DOHH2 (cell line): ENCODE results near the gene CENPP.

Source experiments
- H3F3A ChIP-seq: fragments of 200-600 bp; sonication (generic), shearing (Covaris generic); 2 replicates; pipeline ENCODE4 v1.6.0; 2016; ENCODE audit warnings: antibody characterized with exemption, mild to moderate bottlenecking; ENCODE audit not compliant: control insufficient read depth, insufficient read depth
- H3K27ac ChIP-seq: fragments of 200-600 bp; sonication (generic); 2 replicates; pipeline ENCODE4 v1.5.1; 2014; ENCODE audit warnings: low read depth, mild to moderate bottlenecking, low read length, moderate library complexity
- H3K27me3 ChIP-seq: fragments of 200-600 bp; sonication (generic); 2 replicates; pipeline ENCODE4 v1.6.1; 2014; ENCODE audit warnings: mild to moderate bottlenecking, low read length, mixed read lengths; ENCODE audit not compliant: control insufficient read depth
- H3K36me3 ChIP-seq: fragments of 200-600 bp; sonication (generic); 2 replicates; pipeline ENCODE4 v1.6.1; 2014; ENCODE audit warnings: mild to moderate bottlenecking, low read length, moderate library complexity, mixed read lengths; ENCODE audit not compliant: control insufficient read depth
- H3K4me1 ChIP-seq: fragments of 200-600 bp; sonication (generic); 2 replicates; pipeline ENCODE4 v1.6.1; 2014; ENCODE audit warnings: mild to moderate bottlenecking, low read length, mixed read lengths; ENCODE audit not compliant: control insufficient read depth
- H3K4me2 ChIP-seq: fragments of 200-600 bp; sonication (generic); 2 replicates; pipeline ENCODE4 v1.6.0; 2014; ENCODE audit warnings: mild to moderate bottlenecking, low read length, moderate library complexity
- H3K4me3 ChIP-seq: fragments of 200-600 bp; sonication (generic); 2 replicates; pipeline ENCODE4 v1.5.1; 2014; ENCODE audit warnings: mild to moderate bottlenecking, low read length, mixed read lengths
- H3K79me2 ChIP-seq: fragments of 200-600 bp; sonication (generic); 2 replicates; pipeline ENCODE4 v1.6.1; 2014; ENCODE audit warnings: mild to moderate bottlenecking, low read length, mixed read lengths; ENCODE audit not compliant: control insufficient read depth
- H3K9me2 ChIP-seq: fragments of 200-600 bp; sonication (generic); replicated peaks from 2 replicates; pipeline ENCODE4 v1.6.1; 2014; ENCODE audit warnings: mild to moderate bottlenecking, low read length, mixed read lengths; ENCODE audit not compliant: control insufficient read depth
- H3K9me3 ChIP-seq: fragments of 200-600 bp; sonication (generic); 2 replicates; pipeline ENCODE4 v1.6.1; 2014; ENCODE audit warnings: antibody characterized with exemption, low read length, mixed read lengths; ENCODE audit not compliant: control insufficient read depth, insufficient read depth
- H4K20me1 ChIP-seq: fragments of 200-600 bp; sonication (generic); 2 replicates; pipeline ENCODE4 v1.6.0; 2014; ENCODE audit warnings: low read depth, mild to moderate bottlenecking, antibody characterized with exemption, low read length, moderate library complexity; ENCODE audit not compliant: control insufficient read depth, insufficient read depth
- CTCF ChIP-seq: fragments of 200-600 bp; sonication (generic); IDR thresholded peaks from one replicate; pipeline ENCODE4 v1.5.1; 2014; ENCODE audit warnings: antibody characterized with exemption, mild to moderate bottlenecking, low read depth, low read length; ENCODE audit not compliant: poor library complexity, severe bottlenecking
- EZH2phosphoT487 ChIP-seq: fragments of 200-600 bp; sonication (generic); IDR thresholded peaks from 2 replicates; pipeline ENCODE4 v1.6.1; 2017; ENCODE audit warnings: borderline replicate concordance, mild to moderate bottlenecking, antibody characterized with exemption, low read length, moderate library complexity, mixed read lengths

The CENPP gene

GRCh38 chr9:92499701-92500100 lies 173.9 kb downstream of the CENPP start:
- Histone ChIP-seq H3K4me1 (no peaks in the 10 kb centered on the region), H3K9me2 (no peaks in the 10 kb centered on the region), H4K20me1 (no peaks in the 10 kb centered on the region), H3F3A (no peaks in the 10 kb centered on the region), H3K27ac (no peak overlapping the region), H3K79me2 (no peaks in the 10 kb centered on the region), H3K4me3 (no peak overlapping the region), H3K27me3 (no peaks in the 10 kb centered on the region), H3K36me3 (no peaks in the 10 kb centered on the region), H3K9me3 (no peaks in the 10 kb centered on the region), H3K4me2 (no peak overlapping the region)
- TF ChIP-seq CTCF (no peak), EZH2phosphoT487 (no peak)

GRCh38 chr9:92500725-92501124 lies 175.0 kb downstream of the CENPP start:
- H3K4me3 ChIP-seq, result no peak overlapping the region
- H3K36me3 ChIP-seq, result no peaks in the 10 kb centered on the region
- H4K20me1 ChIP-seq, result no peaks in the 10 kb centered on the region
- no peaks in the 10 kb centered on the region for H3K79me2 ChIP-seq
- H3K9me2 ChIP-seq, result no peaks in the 10 kb centered on the region
- TF ChIP-seq EZH2phosphoT487 (no peak), CTCF (no peak)
- H3K4me2 ChIP-seq, result no peak overlapping the region
- no peaks in the 10 kb centered on the region for H3K27me3 ChIP-seq
- H3K27ac ChIP-seq, result no peak overlapping the region
- H3K4me1 ChIP-seq, result no peaks in the 10 kb centered on the region
- no peaks in the 10 kb centered on the region for H3K9me3 ChIP-seq
- H3F3A ChIP-seq, result no peaks in the 10 kb centered on the region

GRCh38 chr9:92501671-92502393 lies 176.1 kb downstream of the CENPP start:
- no peaks in the 10 kb centered on the region for H3F3A ChIP-seq
- no peaks in the 10 kb centered on the region for H3K27me3 ChIP-seq
- H4K20me1 ChIP-seq, result no peaks in the 10 kb centered on the region
- no peak overlapping the region for H3K4me2 ChIP-seq
- H3K36me3 ChIP-seq, result no peaks in the 10 kb centered on the region
- H3K9me3 ChIP-seq, result no peaks in the 10 kb centered on the region
- no peaks in the 10 kb centered on the region for H3K4me1 ChIP-seq
- no peak overlapping the region for H3K27ac ChIP-seq
- no peaks in the 10 kb centered on the region for H3K9me2 ChIP-seq
- peak; percentile 62 for TF ChIP-seq CTCF
- no peak for TF ChIP-seq EZH2phosphoT487
- no peak overlapping the region for H3K4me3 ChIP-seq
- no peaks in the 10 kb centered on the region for H3K79me2 ChIP-seq
